Esophagus muscularis mucosa (tissue), 4 donors: ENCODE measurements around the gene PPIA. TPM values are rescaled to one million over a fixed set of nuclear protein-coding genes. Genes with fewer than 3 reads are reported as not detected.

Experiments
- DNase-seq: peaks from one replicate; pipeline ENCODE4 v3.0.0-alpha.2; 2017; ENCODE audit errors: extremely low spot score
- H3K27ac ChIP-seq, 4 donors: fragments of 200-600 bp; sonication (generic); replicated peaks in 1 of 4; 1 replicate in 3 of 4; 2 replicates in 1 of 4; pipeline ENCODE4 v1.5.1; 2016 to 2019; ENCODE audit warnings: mild to moderate bottlenecking in 1 of 4
- H3K27me3 ChIP-seq, 4 donors: fragments of 200-600 bp; sonication (generic); one replicate each; pipeline versions ENCODE4 v1.5.1 to v1.6.0; 2016 to 2019
- H3K36me3 ChIP-seq, 4 donors: fragments of 200-600 bp; sonication (generic); one replicate each; pipeline ENCODE4 v1.5.1; 2016 to 2019
- H3K4me1 ChIP-seq, 4 donors: fragments of 200-600 bp; sonication (generic); one replicate each; pipeline ENCODE4 v1.5.1; 2016 to 2019
- H3K4me3 ChIP-seq, 4 donors: fragments of 200-600 bp; sonication (generic); 1 replicate in 2 of 4; 2 replicates in 2 of 4; pipeline ENCODE4 v1.5.1; 2016 to 2019; ENCODE audit warnings: mild to moderate bottlenecking in 4 of 4, moderate library complexity in 1 of 4
- H3K9me3 ChIP-seq, 4 donors: fragments of 200-600 bp; sonication (generic); 1 replicate in 3 of 4; 2 replicates in 1 of 4; pipeline ENCODE4 v1.5.1; 2016 to 2019
- CTCF ChIP-seq, 3 experiments: fragments of 200-600 bp in 2 of 3; fragments of 450-650 bp in 1 of 3; sonication (generic) in 2 of 3; IDR thresholded peaks; one replicate each; pipeline ENCODE4 v1.5.1; 2017 to 2019; ENCODE audit warnings: antibody characterized with exemption in 3 of 3, mild to moderate bottlenecking in 2 of 3, moderate library complexity in 1 of 3
- EP300 ChIP-seq: sonication (generic); formaldehyde crosslinking; IDR thresholded peaks from one replicate; pipeline ENCODE4 v1.6.1; 2017; ENCODE audit warnings: antibody characterized with exemption
- POLR2A ChIP-seq: fragments of 450-650 bp; IDR thresholded peaks from one replicate; pipeline ENCODE4 v1.6.1; 2017; ENCODE audit warnings: antibody characterized with exemption, moderate library complexity, mild to moderate bottlenecking, low read depth
- POLR2AphosphoS5 ChIP-seq, 2 donors: sonication (generic); formaldehyde crosslinking; IDR thresholded peaks; one replicate each; pipeline ENCODE4 v1.6.1; 2017; ENCODE audit warnings: antibody characterized with exemption in 2 of 2
- WGBS: methylation state at CpG from one replicate; pipeline ENCODE4 v1.1.5; 2018; 5-methylcytosine and 5-hydroxymethylcytosine counted together
- intact Hi-C: fragments of 100-400 bp; cut with DNase I; formaldehyde crosslinking; loops from one replicate; pipeline ENCODE4 v1.15.1; 2023
- total RNA-seq, 4 donors: library from RNA; depleted of rRNA; stranded (reverse); fragments of >200 nt; gene quantifications; one replicate each; pipeline versions ENCODE4 v1.1.0 to v1.2.1, GENCODE V29; 2016

The PPIA gene
- total RNA-seq, 4 donors from 2014 or later: 1,223 to 1,666 (median 1,462) TPM

- H3K36me3 ChIP-seq: no peaks in the 10 kb centered on the region
- TF ChIP-seq POLR2A: no peak
- no peak for TF ChIP-seq CTCF (IDR thresholded peaks at IDR 0.05)
- no peak for TF ChIP-seq POLR2AphosphoS5 (IDR thresholded peaks at IDR 0.05)
- TF ChIP-seq EP300: no peak
- H3K27me3 ChIP-seq: no peaks in the 10 kb centered on the region
- H3K27ac ChIP-seq: no peak overlapping the region
- H3K9me3 ChIP-seq: no peaks in the 10 kb centered on the region
- H3K4me3 ChIP-seq: no peak overlapping the region
- no peaks in the 10 kb centered on the region for H3K4me1 ChIP-seq
- no peak for DNase-seq
- intact Hi-C loops: no loop called here
Measured at GRCh38 chr7:44811093-44811492, 14.6 kb downstream of the PPIA start.

DNA sequence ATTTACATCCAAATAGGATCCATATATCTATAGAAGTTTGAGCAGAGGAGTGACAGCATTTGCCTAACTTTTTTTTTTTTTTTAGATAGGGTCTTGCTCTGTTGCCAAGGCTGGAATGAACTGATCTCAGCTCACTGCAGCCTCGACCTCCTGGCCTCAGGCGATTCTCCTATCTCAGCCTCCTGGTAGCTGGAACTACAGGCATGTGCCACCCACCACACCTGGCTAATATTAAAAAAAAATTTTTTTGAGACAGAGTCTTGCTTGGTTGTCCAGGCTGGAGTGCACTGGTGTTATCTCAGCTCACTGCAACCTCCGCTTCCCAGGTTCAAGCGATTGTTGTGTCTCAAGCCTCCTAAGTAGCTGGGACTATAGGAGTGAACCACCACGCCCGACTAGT, 15.1 kb downstream of the PPIA start:
- Histone ChIP-seq H3K27me3 (no peaks in the 10 kb centered on the region), H3K36me3 (no peaks in the 10 kb centered on the region), H3K9me3 (no peaks in the 10 kb centered on the region), H3K4me1 (no peaks in the 10 kb centered on the region), H3K27ac (no peak overlapping the region), H3K4me3 (no peak overlapping the region)
- no peak for DNase-seq
- 89% methylated on average over 6 of the region's 6 CpGs for WGBS
- TF ChIP-seq POLR2AphosphoS5 (IDR thresholded peaks at IDR 0.05) (no peak), EP300 (no peak), POLR2A (no peak), CTCF (IDR thresholded peaks at IDR 0.05) (no peak)
- intact Hi-C loops: no loop called here

DNA sequence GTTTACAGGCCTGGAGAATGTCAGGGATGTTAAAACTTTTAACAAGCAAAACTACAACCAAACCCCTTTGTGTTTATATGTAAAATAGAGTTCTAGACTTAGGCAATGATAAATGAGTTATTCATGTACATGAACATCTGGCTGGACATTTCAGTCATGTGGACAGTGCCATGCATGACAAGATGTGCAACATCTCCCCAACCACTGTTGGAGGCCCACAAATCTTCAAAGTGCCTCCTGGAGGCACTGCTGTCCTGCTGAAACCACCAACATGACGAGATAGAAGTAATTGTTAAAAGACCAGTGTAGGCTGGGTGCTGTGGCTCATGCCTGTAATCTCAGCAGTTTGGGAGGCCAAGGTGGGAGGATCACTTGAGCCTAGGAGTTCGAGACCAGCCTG, 18.4 kb downstream of the PPIA start:
- intact Hi-C loops: no loop called here
- H3K27ac ChIP-seq: no peak overlapping the region

GRCh38 chr7:44819292-44819691, 22.8 kb downstream of the PPIA start:
- no peak for DNase-seq
- Histone ChIP-seq H3K4me1 (no peaks in the 10 kb centered on the region), H3K27ac (no peak overlapping the region), H3K27me3 (no peaks in the 10 kb centered on the region), H3K4me3 (no peak overlapping the region), H3K9me3 (no peaks in the 10 kb centered on the region), H3K36me3 (no peaks in the 10 kb centered on the region)
- WGBS: 86% methylated on average over 2 of the region's 2 CpGs
- no peak for TF ChIP-seq CTCF (IDR thresholded peaks at IDR 0.05)
- intact Hi-C loops: no loop called here

More for the DNA sequence above, 18.4 kb downstream of the PPIA start:
- Histone ChIP-seq H3K27me3 (no peaks in the 10 kb centered on the region), H3K9me3 (no peaks in the 10 kb centered on the region), H3K36me3 (no peaks in the 10 kb centered on the region), H3K4me3 (no peak overlapping the region), H3K4me1 (no peaks in the 10 kb centered on the region)
- 80% methylated on average over 2 of the region's 2 CpGs for WGBS
- TF ChIP-seq CTCF (IDR thresholded peaks at IDR 0.05): no peak
- no peak for TF ChIP-seq POLR2AphosphoS5 (IDR thresholded peaks at IDR 0.05)
- TF ChIP-seq EP300: no peak
- TF ChIP-seq POLR2A: no peak
- DNase-seq: no peak

DNA sequence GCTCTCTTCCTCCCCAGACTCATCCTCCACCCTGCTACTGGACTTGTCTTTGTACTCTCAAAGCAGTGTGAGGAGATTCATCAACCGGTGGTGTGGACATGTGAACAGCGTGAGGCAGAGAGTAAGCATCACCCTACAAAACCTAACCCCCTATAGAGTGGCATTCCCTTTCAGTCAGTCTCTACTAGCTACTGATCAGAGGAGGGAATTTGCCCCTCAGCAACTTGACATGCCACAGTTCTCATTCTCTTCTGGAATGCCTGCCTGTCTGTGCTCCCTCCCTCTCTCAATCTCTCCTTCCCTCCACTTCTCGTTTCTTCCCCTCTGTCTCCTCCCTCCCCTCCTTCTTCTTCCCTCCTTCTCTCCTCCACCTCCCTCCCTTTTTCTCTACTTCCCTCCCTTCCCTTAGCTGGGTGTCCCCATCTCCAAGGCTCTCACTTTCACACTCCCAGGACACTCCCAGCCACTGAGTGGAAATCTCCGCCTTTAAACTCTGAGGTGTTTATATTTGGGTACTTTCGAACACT, 26.8 kb downstream of the PPIA start:
- Histone ChIP-seq H3K4me3 (no peak overlapping the region), H3K27me3 (no peaks in the 10 kb centered on the region), H3K36me3 (peaks cover 0 to 31% (median 19%) of the 10 kb centered on the region in 4 donors), H3K9me3 (no peaks in the 10 kb centered on the region), H3K27ac (no peak overlapping the region), H3K4me1 (no peaks in the 10 kb centered on the region)
- TF ChIP-seq POLR2A (no peak), EP300 (no peak), CTCF (IDR thresholded peaks at IDR 0.05) (no peak), POLR2AphosphoS5 (IDR thresholded peaks at IDR 0.05) (no peak)
- intact Hi-C loops: no loop called here
- 75% methylated on average over 5 of the region's 5 CpGs for WGBS
- DNase-seq: no peak
